DOHH2 (cell line): Measurements from ENCODE around the gene ARPC4.

Experiments
- H3F3A ChIP-seq: fragments of 200-600 bp; sonication (generic), shearing (Covaris generic); 2 replicates; pipeline ENCODE4 v1.6.0; 2016; ENCODE audit warnings: antibody characterized with exemption, mild to moderate bottlenecking; ENCODE audit not compliant: control insufficient read depth, insufficient read depth
- H3K27ac ChIP-seq: fragments of 200-600 bp; sonication (generic); 2 replicates; pipeline ENCODE4 v1.5.1; 2014; ENCODE audit warnings: low read depth, mild to moderate bottlenecking, low read length, moderate library complexity
- H3K27me3 ChIP-seq: fragments of 200-600 bp; sonication (generic); 2 replicates; pipeline ENCODE4 v1.6.1; 2014; ENCODE audit warnings: mild to moderate bottlenecking, low read length, mixed read lengths; ENCODE audit not compliant: control insufficient read depth
- H3K36me3 ChIP-seq: fragments of 200-600 bp; sonication (generic); 2 replicates; pipeline ENCODE4 v1.6.1; 2014; ENCODE audit warnings: mild to moderate bottlenecking, low read length, moderate library complexity, mixed read lengths; ENCODE audit not compliant: control insufficient read depth
- H3K4me1 ChIP-seq: fragments of 200-600 bp; sonication (generic); 2 replicates; pipeline ENCODE4 v1.6.1; 2014; ENCODE audit warnings: mild to moderate bottlenecking, low read length, mixed read lengths; ENCODE audit not compliant: control insufficient read depth
- H3K4me2 ChIP-seq: fragments of 200-600 bp; sonication (generic); 2 replicates; pipeline ENCODE4 v1.6.0; 2014; ENCODE audit warnings: mild to moderate bottlenecking, low read length, moderate library complexity
- H3K4me3 ChIP-seq: fragments of 200-600 bp; sonication (generic); 2 replicates; pipeline ENCODE4 v1.5.1; 2014; ENCODE audit warnings: mild to moderate bottlenecking, low read length, mixed read lengths
- H3K79me2 ChIP-seq: fragments of 200-600 bp; sonication (generic); 2 replicates; pipeline ENCODE4 v1.6.1; 2014; ENCODE audit warnings: mild to moderate bottlenecking, low read length, mixed read lengths; ENCODE audit not compliant: control insufficient read depth
- H3K9me2 ChIP-seq: fragments of 200-600 bp; sonication (generic); replicated peaks from 2 replicates; pipeline ENCODE4 v1.6.1; 2014; ENCODE audit warnings: mild to moderate bottlenecking, low read length, mixed read lengths; ENCODE audit not compliant: control insufficient read depth
- H3K9me3 ChIP-seq: fragments of 200-600 bp; sonication (generic); 2 replicates; pipeline ENCODE4 v1.6.1; 2014; ENCODE audit warnings: antibody characterized with exemption, low read length, mixed read lengths; ENCODE audit not compliant: control insufficient read depth, insufficient read depth
- H4K20me1 ChIP-seq: fragments of 200-600 bp; sonication (generic); 2 replicates; pipeline ENCODE4 v1.6.0; 2014; ENCODE audit warnings: low read depth, mild to moderate bottlenecking, antibody characterized with exemption, low read length, moderate library complexity; ENCODE audit not compliant: control insufficient read depth, insufficient read depth
- CTCF ChIP-seq: fragments of 200-600 bp; sonication (generic); IDR thresholded peaks from one replicate; pipeline ENCODE4 v1.5.1; 2014; ENCODE audit warnings: antibody characterized with exemption, mild to moderate bottlenecking, low read depth, low read length; ENCODE audit not compliant: poor library complexity, severe bottlenecking
- EZH2phosphoT487 ChIP-seq: fragments of 200-600 bp; sonication (generic); IDR thresholded peaks from 2 replicates; pipeline ENCODE4 v1.6.1; 2017; ENCODE audit warnings: borderline replicate concordance, mild to moderate bottlenecking, antibody characterized with exemption, low read length, moderate library complexity, mixed read lengths

Gene ARPC4

GRCh38 chr3:9818666-9819335 is 25.9 kb downstream of the ARPC4 start:
- Histone ChIP-seq H3K79me2 (no peaks in the 10 kb centered on the region), H3F3A (no peaks in the 10 kb centered on the region), H3K4me3 (no peak overlapping the region), H3K36me3 (no peaks in the 10 kb centered on the region; the same call in 1 of the 2 replicates), H3K4me2 (no peak overlapping the region), H3K9me2 (no peaks in the 10 kb centered on the region), H4K20me1 (no peaks in the 10 kb centered on the region), H3K9me3 (no peaks in the 10 kb centered on the region), H3K27ac (no peak overlapping the region), H3K27me3 (no peaks in the 10 kb centered on the region), H3K4me1 (no peaks in the 10 kb centered on the region)
- no peak for TF ChIP-seq CTCF
- TF ChIP-seq EZH2phosphoT487: no peak

GRCh38 chr3:9820543-9820942 is 27.7 kb downstream of the ARPC4 start:
- Histone ChIP-seq H3K79me2 (no peaks in the 10 kb centered on the region), H3K4me1 (no peaks in the 10 kb centered on the region), H3K4me3 (no peak overlapping the region), H3F3A (no peaks in the 10 kb centered on the region), H3K27ac (no peak overlapping the region), H3K9me2 (no peaks in the 10 kb centered on the region), H3K36me3 (no peaks in the 10 kb centered on the region; the same call in 1 of the 2 replicates), H4K20me1 (no peaks in the 10 kb centered on the region), H3K27me3 (no peaks in the 10 kb centered on the region), H3K9me3 (no peaks in the 10 kb centered on the region), H3K4me2 (no peak overlapping the region)
- TF ChIP-seq CTCF (no peak), EZH2phosphoT487 (no peak)

DNA sequence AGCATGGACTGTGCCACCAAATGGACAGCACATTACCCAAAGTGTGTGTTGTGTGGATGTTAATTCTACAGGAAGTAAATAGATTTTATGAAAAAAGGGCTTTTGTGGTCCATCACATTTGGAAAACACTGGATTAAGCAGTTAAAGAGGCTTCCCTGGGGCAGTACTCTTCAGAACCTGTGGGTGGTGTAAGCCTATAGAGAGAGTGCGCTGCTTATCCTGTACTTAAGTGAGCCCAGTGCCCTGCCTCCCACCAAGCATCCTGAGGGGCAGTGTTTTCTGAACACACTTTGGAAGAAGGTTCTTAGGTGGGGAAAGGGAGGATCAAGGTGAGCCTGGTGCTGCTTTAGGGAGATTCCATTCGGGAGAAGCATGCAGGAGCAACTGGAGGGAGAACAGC is 28.1 kb downstream of the ARPC4 start:
- Histone ChIP-seq H3K79me2 (no peaks in the 10 kb centered on the region), H3K4me2 (no peak overlapping the region), H3K27ac (no peak overlapping the region), H4K20me1 (no peaks in the 10 kb centered on the region), H3K9me3 (no peaks in the 10 kb centered on the region), H3F3A (no peaks in the 10 kb centered on the region), H3K9me2 (no peaks in the 10 kb centered on the region), H3K27me3 (no peaks in the 10 kb centered on the region), H3K36me3 (no peaks in the 10 kb centered on the region; the same call in 1 of the 2 replicates), H3K4me3 (no peak overlapping the region), H3K4me1 (no peaks in the 10 kb centered on the region)
- no peak for TF ChIP-seq EZH2phosphoT487
- TF ChIP-seq CTCF: no peak
